C4-2B (cell line): Measurements from ENCODE around the gene DNAJC7.

Source experiments
- ZFX ChIP-seq: fragments of 450-650 bp; IDR thresholded peaks from 2 replicates; pipeline ENCODE4 v1.6.1; 2017
- TF ChIP-seq, protein P1 (sequence below): fragments of 450-650 bp; conservative IDR thresholded peaks from 2 replicates; pipeline ENCODE4 v1.5.1; 2017; ENCODE audit warnings: mild to moderate bottlenecking

GRCh38 chr17:41959336-41960095 lies 57.7 kb downstream of the DNAJC7 start:
- TF ChIP-seq, protein P1, sequence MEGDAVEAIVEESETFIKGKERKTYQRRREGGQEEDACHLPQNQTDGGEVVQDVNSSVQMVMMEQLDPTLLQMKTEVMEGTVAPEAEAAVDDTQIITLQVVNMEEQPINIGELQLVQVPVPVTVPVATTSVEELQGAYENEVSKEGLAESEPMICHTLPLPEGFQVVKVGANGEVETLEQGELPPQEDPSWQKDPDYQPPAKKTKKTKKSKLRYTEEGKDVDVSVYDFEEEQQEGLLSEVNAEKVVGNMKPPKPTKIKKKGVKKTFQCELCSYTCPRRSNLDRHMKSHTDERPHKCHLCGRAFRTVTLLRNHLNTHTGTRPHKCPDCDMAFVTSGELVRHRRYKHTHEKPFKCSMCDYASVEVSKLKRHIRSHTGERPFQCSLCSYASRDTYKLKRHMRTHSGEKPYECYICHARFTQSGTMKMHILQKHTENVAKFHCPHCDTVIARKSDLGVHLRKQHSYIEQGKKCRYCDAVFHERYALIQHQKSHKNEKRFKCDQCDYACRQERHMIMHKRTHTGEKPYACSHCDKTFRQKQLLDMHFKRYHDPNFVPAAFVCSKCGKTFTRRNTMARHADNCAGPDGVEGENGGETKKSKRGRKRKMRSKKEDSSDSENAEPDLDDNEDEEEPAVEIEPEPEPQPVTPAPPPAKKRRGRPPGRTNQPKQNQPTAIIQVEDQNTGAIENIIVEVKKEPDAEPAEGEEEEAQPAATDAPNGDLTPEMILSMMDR, result no peak; the same call in 1 of the 2 replicates
- no peak for TF ChIP-seq ZFX
